ENCODE data around the gene NEMP2. TPM values are rescaled to one million over a fixed set of nuclear protein-coding genes. Genes with fewer than 3 reads are reported as not detected.
A peak's percentile ranks its signal among the peaks of the same experiment; 100 is the strongest.

Gene NEMP2
- total RNA-seq, 4 donors from 2014 or later: 5.6 to 9.0 (median 7.3) TPM

- Histone ChIP-seq H3K27ac (peak overlapping the region in 1 of 3 donors; percentile 57), H3K27me3 (no peaks in the 10 kb centered on the region), H3K4me3 (replicated peaks in 1 of 3) (no peak overlapping the region), H3K9me3 (no peaks in the 10 kb centered on the region), H3K36me3 (no peaks in the 10 kb centered on the region), H3K4me1 (peaks cover 11 to 23% of the 10 kb centered on the region in 2 donors)
- 91 to 93% methylated on average over 1 of the region's 1 CpG for WGBS, 2 donors
- intact Hi-C loops (cut with DNase I): loop anchor here (5.0 kb wide), 1 partner anchor 123 kb away; no protein-coding TSS in a partner anchor
- TF ChIP-seq CTCF (IDR thresholded peaks at IDR 0.05) (no peak), POLR2A (IDR thresholded peaks at IDR 0.05) (no peak)
- DNase-seq: no peak
These were observed 28.8 kb downstream of the NEMP2 start for GRCh38 chr2:190505696-190506095.

DNA sequence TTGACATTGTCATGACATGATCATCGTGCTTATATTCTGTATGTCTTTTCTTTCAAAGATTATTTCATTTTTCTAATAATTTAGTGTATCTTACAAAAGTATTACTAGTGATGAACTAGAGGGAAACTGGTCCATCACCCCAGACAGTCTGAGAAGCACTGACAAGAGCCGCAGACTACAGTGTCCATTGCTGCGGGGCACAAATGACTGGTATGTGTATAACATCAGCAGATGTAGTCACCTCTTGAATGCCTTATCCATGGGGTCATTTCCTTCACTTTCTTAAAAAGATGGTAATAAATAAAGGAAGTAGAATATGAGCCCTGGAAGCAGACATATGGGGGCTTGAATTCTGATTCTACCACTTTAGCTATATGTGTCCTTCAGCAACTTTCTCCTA is 29.6 kb downstream of the NEMP2 start:
- TF ChIP-seq CTCF (IDR thresholded peaks at IDR 0.05) (no peak), POLR2A (IDR thresholded peaks at IDR 0.05) (no peak)
- no peak for DNase-seq
- no peaks in the 10 kb centered on the region for H3K27me3 ChIP-seq
- H3K36me3 ChIP-seq: no peaks in the 10 kb centered on the region
- H3K9me3 ChIP-seq: no peaks in the 10 kb centered on the region
- peaks cover 13 to 30% of the 10 kb centered on the region in 2 donors for H3K4me1 ChIP-seq
- no peak overlapping the region for H3K4me3 ChIP-seq (replicated peaks in 1 of 3)
- WGBS, 2 donors: 97 to 98% methylated on average over 3 of the region's 3 CpGs
- intact Hi-C loops (cut with DNase I): loop anchor here (5.0 kb wide), 1 partner anchor 123 kb away; no protein-coding TSS in a partner anchor
- H3K27ac ChIP-seq: no peak overlapping the region

GRCh38 chr2:190503088-190503487 is 31.4 kb downstream of the NEMP2 start:
- peak overlapping the region in 1 of 3 donors; percentile 78 for H3K27ac ChIP-seq
- TF ChIP-seq POLR2A (IDR thresholded peaks at IDR 0.05) (no peak), CTCF (IDR thresholded peaks at IDR 0.05) (no peak)
- no peak for DNase-seq
- H3K4me3 ChIP-seq (replicated peaks in 1 of 3): no peak overlapping the region
- H3K27me3 ChIP-seq: no peaks in the 10 kb centered on the region
- peaks cover 15 to 35% of the 10 kb centered on the region in 2 donors for H3K4me1 ChIP-seq
- WGBS, 2 donors: 83 to 91% methylated on average over 3 of the region's 3 CpGs
- no peaks in the 10 kb centered on the region for H3K36me3 ChIP-seq
- no peaks in the 10 kb centered on the region for H3K9me3 ChIP-seq
- intact Hi-C loops (cut with DNase I): no loop called here

- Histone ChIP-seq H3K9me3 (no peaks in the 10 kb centered on the region), H3K4me3 (replicated peaks in 1 of 3) (no peak overlapping the region), H3K36me3 (peaks cover 0 to 5% of the 10 kb centered on the region in 2 donors), H3K27ac (peak overlapping the region in 1 of 3 donors; percentile 78), H3K4me1 (peaks cover 8 to 26% of the 10 kb centered on the region in 2 donors), H3K27me3 (no peaks in the 10 kb centered on the region)
- WGBS, 2 donors: 81 to 83% methylated on average over 3 of the region's 3 CpGs
- intact Hi-C loops (cut with DNase I): no loop called here
- TF ChIP-seq POLR2A (IDR thresholded peaks at IDR 0.05) (no peak), CTCF (IDR thresholded peaks at IDR 0.05) (no peak)
- no peak for DNase-seq
These were observed 32.7 kb downstream of the NEMP2 start for GRCh38 chr2:190501702-190502407.

- peaks cover 4 to 21% of the 10 kb centered on the region in 2 donors for H3K4me1 ChIP-seq
- peaks cover 0 to 5% of the 10 kb centered on the region in 2 donors for H3K36me3 ChIP-seq
- TF ChIP-seq POLR2A (IDR thresholded peaks at IDR 0.05) (no peak), CTCF (IDR thresholded peaks at IDR 0.05) (no peak)
- intact Hi-C loops (cut with DNase I): no loop called here
- no peak overlapping the region for H3K4me3 ChIP-seq (replicated peaks in 1 of 3)
- H3K27me3 ChIP-seq: no peaks in the 10 kb centered on the region
- no peaks in the 10 kb centered on the region for H3K9me3 ChIP-seq
- no peak for DNase-seq
- 72 to 78% methylated on average over 5 of the region's 5 CpGs for WGBS, 2 donors
- peak overlapping the region in 1 of 3 donors; percentile 78 for H3K27ac ChIP-seq
These were observed 33.3 kb downstream of the NEMP2 start for GRCh38 chr2:190501231-190501630.

All from thyroid gland (tissue), 4 donors.